Subcutaneous abdominal adipose tissue (tissue), 5 donors: ENCODE results near the gene OR2L3.

Source experiments
- H3K27ac ChIP-seq: one replicate; pipeline ENCODE4 v1.7.0; 2013; ENCODE audit warnings: low read depth, mild to moderate bottlenecking, inconsistent platforms, low read length, moderate library complexity
- H3K27me3 ChIP-seq, 5 donors: one replicate each; pipeline ENCODE4 v1.7.0; 2013; ENCODE audit warnings: low read length in 5 of 5, inconsistent platforms in 1 of 5; ENCODE audit not compliant: control insufficient read depth in 5 of 5, insufficient read depth in 4 of 5
- H3K36me3 ChIP-seq, 5 donors: one replicate each; pipeline ENCODE4 v1.7.0; 2013; ENCODE audit warnings: low read length in 5 of 5; ENCODE audit not compliant: control insufficient read depth in 5 of 5, insufficient read depth in 5 of 5
- H3K4me1 ChIP-seq, 5 donors: one replicate each; pipeline ENCODE4 v1.7.0; 2013; ENCODE audit warnings: low read length in 5 of 5, mild to moderate bottlenecking in 3 of 5, moderate library complexity in 1 of 5; ENCODE audit not compliant: control insufficient read depth in 5 of 5, insufficient read depth in 5 of 5
- H3K4me3 ChIP-seq, 5 donors: one replicate each; pipeline ENCODE4 v1.7.0; 2013; ENCODE audit warnings: low read length in 5 of 5, low read depth in 1 of 5
- H3K9ac ChIP-seq, 5 donors: one replicate each; pipeline ENCODE4 v1.7.0; 2013; ENCODE audit warnings: low read length in 5 of 5, mild to moderate bottlenecking in 4 of 5, moderate library complexity in 3 of 5
- H3K9me3 ChIP-seq, 5 donors: one replicate each; pipeline ENCODE4 v1.7.0; 2013; ENCODE audit warnings: low read length in 5 of 5; ENCODE audit not compliant: control insufficient read depth in 5 of 5
- donor health status: healthy.
- donor health status: healthy.
- donor health status: healthy.
- donor health status: healthy.
- donor health status: healthy.

The OR2L3 gene, protein sequence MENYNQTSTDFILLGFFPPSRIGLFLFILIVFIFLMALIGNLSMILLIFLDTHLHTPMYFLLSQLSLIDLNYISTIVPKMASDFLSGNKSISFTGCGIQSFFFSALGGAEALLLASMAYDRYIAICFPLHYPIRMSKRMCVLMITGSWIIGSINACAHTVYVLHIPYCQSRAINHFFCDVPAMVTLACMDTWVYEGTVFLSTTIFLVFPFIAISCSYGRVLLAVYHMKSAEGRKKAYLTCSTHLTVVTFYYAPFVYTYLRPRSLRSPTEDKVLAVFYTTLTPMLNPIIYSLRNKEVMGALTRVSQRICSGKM

DNA sequence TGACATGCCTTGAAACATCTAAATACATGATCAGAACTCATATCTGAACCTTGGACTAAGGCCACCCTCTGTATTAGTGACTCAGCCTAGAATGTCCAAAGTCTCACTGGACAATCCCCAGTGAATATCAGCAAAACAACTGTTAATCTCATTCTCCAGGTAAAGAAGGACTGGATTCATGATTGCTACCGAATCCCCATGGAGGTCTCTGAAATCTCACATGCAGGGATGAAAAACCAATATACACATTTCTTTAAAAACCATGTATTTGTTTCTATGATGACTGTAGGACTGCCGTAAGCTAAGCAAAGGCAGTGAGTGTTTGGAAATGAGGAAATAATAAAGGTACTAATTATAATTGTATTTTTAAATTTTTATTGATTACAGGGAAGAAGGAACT is at the start of gene OR2L3:
Gene OR2L3, plus strand, starts transcription at position 301 of the 400 bp plus-strand sequence. CDS start 13,846 bp downstream, outside the sequence.
- Histone ChIP-seq H3K9me3 (no peaks in the 10 kb centered on the region), H3K27me3 (no peaks in the 10 kb centered on the region), H3K36me3 (no peaks in the 10 kb centered on the region), H3K4me3 (no peak within 1 kb of the TSS), H3K9ac (no peak within 1 kb of the TSS), H3K4me1 (no peaks in the 10 kb centered on the region), H3K27ac (no peak within 1 kb of the TSS)

DNA sequence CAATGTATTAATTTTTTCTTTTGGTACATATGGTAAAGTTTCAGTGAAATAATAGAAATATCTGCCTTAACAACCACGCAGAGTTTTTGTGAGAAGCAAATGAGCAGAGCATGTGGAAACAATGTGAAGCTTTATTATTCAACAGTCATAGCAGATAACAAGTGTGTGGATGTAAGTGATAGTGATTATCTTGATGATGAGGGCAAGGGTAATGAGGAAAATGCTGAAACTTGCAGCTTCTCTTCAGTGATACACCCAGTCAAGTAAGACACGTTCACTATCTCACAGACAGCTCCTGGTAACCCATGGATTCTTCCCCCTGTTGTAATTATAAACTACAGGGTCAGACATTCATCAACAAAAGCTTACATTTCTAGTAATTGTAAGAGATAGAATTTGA is 47.8 kb upstream of the OR2L3 start:
- Histone ChIP-seq H3K9me3 (no peaks in the 10 kb centered on the region), H3K4me1 (no peaks in the 10 kb centered on the region), H3K27ac (no peak overlapping the region), H3K9ac (no peak overlapping the region), H3K4me3 (no peak overlapping the region), H3K27me3 (no peaks in the 10 kb centered on the region), H3K36me3 (no peaks in the 10 kb centered on the region)

DNA sequence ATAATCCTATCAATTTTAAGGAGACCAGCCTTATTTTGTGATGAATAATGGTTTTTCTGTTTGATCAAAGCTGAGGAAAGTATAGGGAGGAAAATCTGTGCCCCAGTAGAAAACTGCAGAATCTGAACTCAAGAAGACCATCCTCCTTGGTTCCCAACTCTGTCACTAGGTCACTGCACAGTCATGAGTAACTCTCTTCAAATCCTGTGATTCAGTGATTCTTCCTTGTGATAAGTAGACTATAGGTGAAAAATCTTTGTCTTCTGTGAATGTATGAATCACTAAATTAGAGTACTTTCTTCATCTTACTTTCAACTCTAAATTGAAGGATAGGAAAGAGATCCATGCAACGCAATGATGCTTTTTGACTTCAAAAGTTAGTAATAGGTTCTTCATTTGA is 46.5 kb upstream of the OR2L3 start:
- H3K27me3 ChIP-seq, result no peaks in the 10 kb centered on the region
- H3K4me1 ChIP-seq, result no peaks in the 10 kb centered on the region
- H3K36me3 ChIP-seq, result no peaks in the 10 kb centered on the region
- H3K4me3 ChIP-seq, result no peak overlapping the region
- H3K27ac ChIP-seq, result no peak overlapping the region
- no peak overlapping the region for H3K9ac ChIP-seq
- no peaks in the 10 kb centered on the region for H3K9me3 ChIP-seq

DNA sequence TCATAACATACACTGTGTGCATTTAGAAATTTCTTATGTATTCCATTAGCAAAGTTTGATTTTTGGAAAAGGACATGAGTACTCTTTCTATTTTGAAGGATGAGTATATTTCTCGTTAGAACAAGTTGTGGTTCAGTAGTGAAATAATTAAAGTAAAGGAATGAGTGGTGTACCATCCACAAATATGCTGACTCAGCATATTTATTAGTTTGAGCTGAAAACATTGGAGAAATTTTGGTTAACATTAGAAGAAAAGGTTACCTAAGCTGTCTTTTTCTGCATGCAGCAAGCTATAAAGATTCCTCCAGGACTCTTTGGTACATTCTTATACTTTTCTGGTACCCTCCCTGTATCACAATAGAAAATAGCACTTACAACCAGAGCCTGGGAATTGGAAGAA is 38.9 kb upstream of the OR2L3 start:
- Histone ChIP-seq H3K36me3 (no peaks in the 10 kb centered on the region), H3K4me3 (no peak overlapping the region), H3K27ac (no peak overlapping the region), H3K9ac (no peak overlapping the region), H3K27me3 (no peaks in the 10 kb centered on the region), H3K9me3 (peaks cover 9 to 25% (median 14%) of the 10 kb centered on the region in 5 donors), H3K4me1 (no peaks in the 10 kb centered on the region)

DNA sequence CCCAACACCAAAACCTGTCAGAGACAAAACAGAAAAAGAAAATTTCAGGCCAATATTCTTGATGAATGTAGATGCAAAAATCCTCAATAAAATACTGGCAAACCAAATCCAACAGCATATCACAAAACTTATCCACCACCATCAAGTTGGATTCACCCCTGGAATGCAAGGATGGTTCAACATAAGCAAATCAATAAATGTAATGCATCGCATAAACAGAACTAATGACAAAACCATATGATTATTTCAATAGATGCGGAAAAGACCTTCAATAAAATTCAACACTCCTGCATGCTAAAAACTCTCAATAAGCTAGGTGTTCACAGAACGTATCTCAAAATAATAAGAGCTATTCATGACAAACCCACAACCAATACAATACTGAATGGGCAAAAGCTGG is 37.0 kb upstream of the OR2L3 start:
- Histone ChIP-seq H3K9ac (no peak overlapping the region), H3K36me3 (no peaks in the 10 kb centered on the region), H3K4me3 (no peak overlapping the region), H3K27me3 (no peaks in the 10 kb centered on the region), H3K4me1 (no peaks in the 10 kb centered on the region), H3K9me3 (peaks cover 9 to 25% (median 14%) of the 10 kb centered on the region in 5 donors), H3K27ac (no peak overlapping the region)

DNA sequence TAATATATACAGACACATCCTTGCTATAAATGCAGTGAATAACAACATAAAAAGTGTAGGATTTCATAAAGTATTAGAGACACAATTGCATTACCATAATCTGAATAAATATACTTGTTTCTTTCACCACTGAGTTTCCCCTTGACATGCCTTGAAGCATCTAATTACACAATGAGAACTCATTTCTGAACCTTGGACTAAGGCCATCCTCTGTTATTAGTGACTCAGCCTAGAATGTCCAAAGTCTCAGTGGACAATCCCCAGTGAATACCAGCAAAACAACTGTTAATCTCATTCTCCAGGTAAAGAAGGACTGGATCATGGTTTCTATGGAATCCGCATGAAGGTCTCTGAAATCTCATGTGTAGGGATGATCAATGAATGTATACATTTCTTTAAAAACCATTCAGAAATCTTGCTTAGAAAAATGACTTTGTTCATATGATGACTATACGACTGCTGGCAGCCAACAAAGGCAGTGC is 33.4 kb upstream of the OR2L3 start, which contains the start of gene OR2L5:
Gene OR2L5, plus strand, starts transcription at position 432 of the 482 bp plus-strand sequence. CDS start 8,288 bp downstream, outside the sequence.
- peaks cover 7 to 17% (median 14%) of the 10 kb centered on the region in 5 donors for H3K9me3 ChIP-seq
- no peak within 1 kb of the TSS for H3K27ac ChIP-seq
- H3K4me1 ChIP-seq, result no peaks in the 10 kb centered on the region
- H3K27me3 ChIP-seq, result no peaks in the 10 kb centered on the region
- no peak within 1 kb of the TSS for H3K4me3 ChIP-seq
- H3K36me3 ChIP-seq, result no peaks in the 10 kb centered on the region
- H3K9ac ChIP-seq, result no peak within 1 kb of the TSS

DNA sequence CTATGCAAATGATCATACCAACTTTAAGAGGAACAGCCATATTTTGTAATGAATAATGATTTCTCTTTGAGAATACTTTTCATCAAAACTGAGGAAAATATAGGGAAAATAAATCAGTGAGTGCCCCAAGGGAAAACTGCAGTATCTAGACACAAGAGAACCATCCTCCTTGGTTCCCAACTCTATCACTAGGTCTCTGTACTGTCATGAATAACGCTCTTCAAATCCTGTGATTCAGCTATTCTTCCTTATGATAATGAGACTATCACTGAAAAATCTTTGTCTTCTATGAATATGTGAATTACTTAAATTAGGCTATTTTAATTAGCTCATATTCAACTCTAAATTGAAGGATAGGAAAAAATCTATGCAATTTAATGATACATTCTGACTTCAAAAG is 30.8 kb upstream of the OR2L3 start:
- no peak overlapping the region for H3K9ac ChIP-seq
- H3K27ac ChIP-seq, result no peak overlapping the region
- no peak overlapping the region for H3K4me3 ChIP-seq
- no peaks in the 10 kb centered on the region for H3K27me3 ChIP-seq
- no peaks in the 10 kb centered on the region for H3K4me1 ChIP-seq
- H3K9me3 ChIP-seq, result peaks cover 3 to 11% (median 5%) of the 10 kb centered on the region in 5 donors
- H3K36me3 ChIP-seq, result no peaks in the 10 kb centered on the region

DNA sequence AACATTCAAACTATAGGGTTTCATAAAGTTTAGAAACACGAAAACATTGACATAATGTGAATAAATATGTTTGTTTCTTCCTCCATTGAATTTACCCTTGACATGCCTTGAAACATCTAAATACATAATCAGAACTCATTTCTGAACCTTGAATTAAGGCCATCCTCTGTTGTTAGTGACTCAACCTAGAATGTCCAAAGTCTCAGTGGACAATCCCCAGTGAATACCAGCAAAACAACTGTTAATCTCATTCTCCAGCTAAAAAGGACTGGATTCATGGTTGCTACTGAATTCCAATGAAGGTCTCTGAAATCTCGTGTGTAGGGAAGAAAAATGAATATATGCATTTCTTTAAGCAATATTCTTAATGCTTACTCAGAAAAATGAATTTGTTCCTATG is 16.9 kb upstream of the OR2L3 start, which contains the start of gene OR2L2:
Gene OR2L2, plus strand, starts transcription at position 301 of the 400 bp plus-strand sequence. CDS start 8,198 bp downstream, outside the sequence.
- H3K4me3 ChIP-seq, result no peak within 1 kb of the TSS
- H3K36me3 ChIP-seq, result no peaks in the 10 kb centered on the region
- H3K9ac ChIP-seq, result no peak within 1 kb of the TSS
- H3K9me3 ChIP-seq, result peaks cover 2 to 16% (median 8%) of the 10 kb centered on the region in 5 donors
- no peaks in the 10 kb centered on the region for H3K27me3 ChIP-seq
- no peaks in the 10 kb centered on the region for H3K4me1 ChIP-seq
- H3K27ac ChIP-seq, result no peak within 1 kb of the TSS

DNA sequence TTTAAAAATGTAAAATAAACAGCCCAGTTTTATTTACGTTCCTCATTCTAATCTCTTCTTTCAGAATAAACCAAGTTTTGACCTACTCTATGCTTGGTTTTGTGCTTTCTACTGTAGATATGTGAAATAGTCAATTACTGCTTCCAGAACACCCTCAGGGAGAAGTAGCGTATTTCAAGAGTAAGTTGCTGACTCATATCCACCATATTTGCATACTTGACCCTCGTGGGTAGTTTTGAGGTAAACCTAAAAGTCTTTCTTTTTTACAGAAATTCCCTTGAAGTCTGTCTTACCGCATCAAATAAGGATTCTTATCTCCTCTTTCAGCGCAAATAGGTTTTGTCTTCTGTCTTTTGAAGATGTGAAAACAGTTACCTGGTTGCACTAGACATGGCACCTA is 1.4 kb upstream of the OR2L3 start:
- H3K9me3 ChIP-seq, result peaks cover 0 to 1% (median 0%) of the 10 kb centered on the region in 5 donors
- no peak overlapping the region for H3K9ac ChIP-seq
- H3K36me3 ChIP-seq, result no peaks in the 10 kb centered on the region
- no peaks in the 10 kb centered on the region for H3K4me1 ChIP-seq
- H3K27ac ChIP-seq, result no peak overlapping the region
- H3K27me3 ChIP-seq, result no peaks in the 10 kb centered on the region
- no peak overlapping the region for H3K4me3 ChIP-seq

DNA sequence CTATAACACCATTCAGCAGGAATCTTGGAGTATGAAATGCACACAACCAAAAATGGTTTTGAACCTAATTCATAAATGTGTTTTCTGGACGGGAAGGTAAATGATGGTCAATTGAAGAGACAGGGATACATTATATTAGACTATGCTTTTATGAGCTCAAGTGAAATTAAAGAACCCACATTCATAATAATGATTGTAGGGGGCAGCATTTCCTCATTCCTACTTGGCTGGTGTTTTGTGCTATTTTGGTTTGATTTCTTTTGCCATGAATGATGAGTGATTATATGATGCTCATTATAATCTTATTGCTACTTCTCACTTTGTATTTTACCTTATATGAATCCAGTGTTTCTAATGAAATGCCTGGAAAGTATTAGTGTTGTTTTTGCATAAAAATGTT is 372 bp downstream of the OR2L3 start:
- Histone ChIP-seq H3K4me1 (no peaks in the 10 kb centered on the region), H3K9me3 (no peaks in the 10 kb centered on the region), H3K4me3 (no peak overlapping the region), H3K36me3 (no peaks in the 10 kb centered on the region), H3K9ac (no peak overlapping the region), H3K27me3 (no peaks in the 10 kb centered on the region), H3K27ac (no peak overlapping the region)
